CD8-positive, alpha-beta memory T cell (primary cell): Measurements from ENCODE around the gene ACHE. TPM values are rescaled to one million over a fixed set of nuclear protein-coding genes. Genes with fewer than 3 reads are reported as not detected.

Experiments used
- CTCF ChIA-PET: fragments of 350-600 bp; sonication (Branson Sonifier 250); formaldehyde crosslinking; loops from one replicate; lab custom pipeline; 2021; ENCODE audit warnings: antibody characterized with exemption; lab: Charles Lee
- POLR2A ChIA-PET: fragments of 350-600 bp; sonication (Branson Sonifier 250); formaldehyde crosslinking; loops from one replicate; lab custom pipeline; 2021; ENCODE audit warnings: antibody characterized with exemption; lab: Charles Lee
- DNase-seq, 5 donors: peaks; one replicate each; pipeline versions ENCODE4 v3.0.0 to v3.0.0-alpha.2; 2020 to 2022; ENCODE audit warnings: mixed read lengths in 1 of 5
- H3K27ac ChIP-seq: one replicate; pipeline ENCODE4 v1.7.0; 2013; ENCODE audit warnings: low read depth, mild to moderate bottlenecking, low read length, moderate library complexity
- H3K27me3 ChIP-seq: 2 replicates; pipeline ENCODE4 v1.7.0; 2013; ENCODE audit warnings: low read length, mild to moderate bottlenecking; ENCODE audit not compliant: insufficient read depth, poor library complexity, severe bottlenecking
- H3K36me3 ChIP-seq: 2 replicates; pipeline ENCODE4 v1.7.0; 2013; ENCODE audit warnings: mild to moderate bottlenecking, low read length, moderate library complexity; ENCODE audit not compliant: insufficient read depth
- H3K4me1 ChIP-seq: 2 replicates; pipeline ENCODE4 v1.7.0; 2013; ENCODE audit warnings: mild to moderate bottlenecking, low read length, moderate library complexity; ENCODE audit not compliant: insufficient read depth
- H3K4me3 ChIP-seq: 2 replicates; pipeline ENCODE4 v1.7.0; 2013; ENCODE audit warnings: mild to moderate bottlenecking, low read length
- H3K9me3 ChIP-seq: 2 replicates; pipeline ENCODE4 v1.7.0; 2013; ENCODE audit warnings: mild to moderate bottlenecking, low read length
- H3K27ac Mint-ChIP-seq, 8 donors: one replicate each; pipeline ENCODE4 v1.8.0; 2020 to 2021; ENCODE audit warnings: mixed read lengths in 8 of 8, mild to moderate bottlenecking in 6 of 8, inconsistent platforms in 3 of 8, moderate library complexity in 3 of 8
- H3K27me3 Mint-ChIP-seq, 2 donors: one replicate each; pipeline ENCODE4 v1.8.0; 2020 to 2021; ENCODE audit warnings: mixed read lengths in 2 of 2, mild to moderate bottlenecking in 1 of 2, moderate library complexity in 1 of 2
- H3K36me3 Mint-ChIP-seq, 3 donors: one replicate each; pipeline ENCODE4 v1.8.0; 2020 to 2021; ENCODE audit warnings: mixed read lengths in 3 of 3, inconsistent platforms in 1 of 3, mild to moderate bottlenecking in 1 of 3
- H3K4me1 Mint-ChIP-seq, 3 donors: one replicate each; pipeline ENCODE4 v1.8.0; 2020 to 2021; ENCODE audit warnings: mixed read lengths in 3 of 3, inconsistent platforms in 1 of 3, mild to moderate bottlenecking in 1 of 3
- H3K4me3 Mint-ChIP-seq, 7 donors: one replicate each; pipeline ENCODE4 v1.8.0; 2020 to 2021; ENCODE audit warnings: mixed read lengths in 7 of 7, mild to moderate bottlenecking in 6 of 7, moderate library complexity in 4 of 7, inconsistent platforms in 2 of 7
- H3K9me3 Mint-ChIP-seq, 5 donors: one replicate each; pipeline ENCODE4 v1.8.0; 2020 to 2022; ENCODE audit warnings: mixed read lengths in 5 of 5, mild to moderate bottlenecking in 3 of 5, moderate library complexity in 2 of 5, inconsistent platforms in 1 of 5
- polyA plus RNA-seq: library from polyadenylated mRNA; unstranded; fragments of 300-500 nt; fragmentation: Illumina TruSeq; gene quantifications from one replicate; pipeline ENCODE4 v1.2.3, GENCODE V29; 2021
- total RNA-seq, 2 experiments: library from RNA; stranded (reverse); gene quantifications; one replicate each; pipeline ENCODE4 v1.2.3, GENCODE V29; 2021

The ACHE gene
- total and polyA plus RNA-seq, 3 experiments from 2014 or later = 0.20 to 0.30 TPM; not detected in 1

DNA sequence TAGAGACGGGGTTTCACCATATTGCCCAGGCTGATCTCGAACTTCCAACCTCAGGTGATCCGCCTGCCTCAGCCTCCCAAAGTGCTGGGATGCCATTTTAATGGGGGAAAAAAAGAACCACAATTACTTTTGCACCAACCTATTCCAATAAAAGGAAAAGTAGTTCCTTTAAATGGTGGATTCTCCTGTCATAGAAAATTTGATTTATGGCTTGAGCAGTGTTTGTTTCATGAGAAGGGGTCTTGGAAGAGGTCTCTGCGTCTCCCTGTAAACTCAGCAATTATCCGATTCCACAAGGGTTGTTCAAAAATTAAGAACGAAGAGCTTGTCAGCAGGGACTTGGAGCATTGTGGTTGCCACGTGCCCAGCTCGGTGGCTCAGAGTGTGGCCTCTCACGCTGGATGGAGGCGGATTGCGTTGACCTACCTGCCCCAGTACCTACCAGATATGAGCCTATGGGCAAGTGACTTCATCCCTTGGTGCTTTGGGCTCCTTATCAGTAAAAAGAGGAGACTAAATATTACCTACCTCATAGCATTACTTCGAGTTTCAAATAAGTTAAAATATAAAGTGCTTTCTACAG, 31.3 kb downstream of the ACHE start:
- Mint-ChIP-seq H3K27ac (peak overlapping the region in 1 of 8 donors; percentile 82), H3K9me3 (no peaks in the 10 kb centered on the region), H3K4me3 (peak overlapping the region in 1 of 7 donors; percentile 37), H3K4me1 (peaks cover 4 to 23% (median 16%) of the 10 kb centered on the region in 3 donors), H3K27me3 (no peaks in the 10 kb centered on the region), H3K36me3 (peaks cover 13 to 60% (median 16%) of the 10 kb centered on the region in 3 donors)
- no peak for DNase-seq
- H3K27ac ChIP-seq = no peak overlapping the region
- ChIA-PET CTCF (no interaction called here), POLR2A (interaction anchor here (0.5 kb wide), 1 partner anchor 25 kb away, joined by 3 read pairs; the partner anchor contains the start of gene UFSP1)
- H3K36me3 ChIP-seq = peaks cover 12% of the 10 kb centered on the region
- H3K4me1 ChIP-seq = peaks cover 17% of the 10 kb centered on the region
- no peak overlapping the region for H3K4me3 ChIP-seq
- no peaks in the 10 kb centered on the region for H3K9me3 ChIP-seq
- H3K27me3 ChIP-seq = no peaks in the 10 kb centered on the region

GRCh38 chr7:100863406-100863950, 32.2 kb downstream of the ACHE start:
- Mint-ChIP-seq H3K27ac (peak overlapping the region in 1 of 8 donors; percentile 46), H3K36me3 (peaks cover 13 to 68% (median 16%) of the 10 kb centered on the region in 3 donors), H3K4me3 (no peak overlapping the region), H3K27me3 (no peaks in the 10 kb centered on the region), H3K4me1 (peaks cover 4 to 22% (median 16%) of the 10 kb centered on the region in 3 donors), H3K9me3 (no peaks in the 10 kb centered on the region)
- Histone ChIP-seq H3K27me3 (no peaks in the 10 kb centered on the region), H3K36me3 (peaks cover 12% of the 10 kb centered on the region), H3K9me3 (no peaks in the 10 kb centered on the region), H3K4me3 (no peak overlapping the region), H3K4me1 (peaks cover 17% of the 10 kb centered on the region), H3K27ac (no peak overlapping the region)
- ChIA-PET POLR2A (no interaction called here), CTCF (interaction anchor here (1.3 kb wide), 1 partner anchor 11 kb away, joined by 3 read pairs; the partner anchor contains the start of gene SLC12A9)
- no peak for DNase-seq

GRCh38 chr7:100861616-100861985, 34.1 kb downstream of the ACHE start:
- ChIA-PET CTCF (interaction anchor here (1.8 kb wide), 1 partner anchor 9 kb away, joined by 8 read pairs; the partner anchor contains the start of gene SLC12A9), POLR2A (interaction anchor here (0.6 kb wide), 1 partner anchor 12 kb away, joined by 3 read pairs; no protein-coding TSS in a partner anchor)
- H3K36me3 Mint-ChIP-seq = peaks cover 13 to 79% (median 21%) of the 10 kb centered on the region in 3 donors
- no peaks in the 10 kb centered on the region for H3K9me3 Mint-ChIP-seq
- H3K9me3 ChIP-seq = no peaks in the 10 kb centered on the region
- peaks cover 12% of the 10 kb centered on the region for H3K36me3 ChIP-seq
- no peaks in the 10 kb centered on the region for H3K27me3 ChIP-seq
- peaks cover 9% of the 10 kb centered on the region for H3K4me1 ChIP-seq
- DNase-seq = no peak
- H3K27me3 Mint-ChIP-seq = no peaks in the 10 kb centered on the region
- H3K4me1 Mint-ChIP-seq = peaks cover 2 to 6% (median 3%) of the 10 kb centered on the region in 3 donors
- H3K27ac ChIP-seq = no peak overlapping the region
- H3K27ac Mint-ChIP-seq = no peak overlapping the region
- H3K4me3 ChIP-seq = no peak overlapping the region
- H3K4me3 Mint-ChIP-seq = no peak overlapping the region

DNA sequence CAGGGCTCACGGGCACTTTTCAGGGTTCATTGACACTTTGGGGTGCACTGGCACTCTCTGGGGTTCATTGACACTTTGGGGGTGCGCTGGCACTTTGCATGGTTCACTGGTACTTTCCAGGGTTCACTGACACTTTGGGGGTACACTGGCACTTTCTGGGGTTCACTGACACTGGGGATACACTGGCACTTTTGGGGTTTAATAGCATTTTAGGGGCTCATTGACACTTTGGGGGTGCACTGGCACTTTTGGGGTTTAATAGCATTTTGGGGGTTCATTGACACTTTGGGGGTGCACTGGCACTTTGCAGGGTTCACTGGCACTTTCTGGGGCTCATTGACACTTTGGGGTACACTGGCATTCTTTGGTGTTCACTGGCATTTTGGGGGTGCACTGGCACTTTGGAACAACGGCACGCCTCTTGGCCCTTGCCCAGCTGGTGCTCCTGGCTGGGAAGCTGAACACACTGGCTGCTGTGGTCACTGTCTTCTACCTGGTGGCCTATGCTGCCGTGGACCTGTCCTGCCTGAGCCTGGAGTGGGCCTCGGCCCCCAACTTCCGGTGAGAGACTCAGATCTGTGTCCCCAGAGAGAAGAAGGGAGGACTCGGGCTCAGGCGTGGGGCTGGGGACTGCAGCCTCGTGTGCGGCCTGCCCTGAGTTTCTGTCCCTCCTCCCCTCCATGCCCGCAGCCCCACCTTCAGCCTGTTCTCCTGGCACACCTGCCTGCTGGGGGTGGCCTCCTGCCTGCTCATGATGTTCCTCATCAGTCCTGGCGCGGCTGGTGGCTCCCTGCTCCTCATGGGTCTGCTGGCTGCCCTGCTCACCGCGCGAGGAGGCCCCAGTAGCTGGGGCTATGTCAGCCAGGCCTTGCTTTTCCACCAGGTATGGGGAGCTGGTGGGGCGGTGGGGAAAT, 34.7 kb downstream of the ACHE start:
- Mint-ChIP-seq H3K36me3 (peaks cover 13 to 79% (median 21%) of the 10 kb centered on the region in 3 donors), H3K27ac (peak overlapping the region in 1 of 8 donors; percentile 67)
- POLR2A ChIA-PET = no interaction called here

GRCh38 chr7:100859856-100860255, 35.8 kb downstream of the ACHE start:
- Histone ChIP-seq H3K4me1 (no peaks in the 10 kb centered on the region), H3K4me3 (no peak overlapping the region), H3K27me3 (no peaks in the 10 kb centered on the region), H3K27ac (no peak overlapping the region), H3K36me3 (peaks cover 12% of the 10 kb centered on the region), H3K9me3 (no peaks in the 10 kb centered on the region)
- Mint-ChIP-seq H3K4me3 (no peak overlapping the region), H3K4me1 (peaks cover 5 to 12% (median 7%) of the 10 kb centered on the region in 3 donors), H3K36me3 (peaks cover 13 to 81% (median 21%) of the 10 kb centered on the region in 3 donors), H3K27ac (peak overlapping the region in 2 of 8 donors; percentile 32 to 67), H3K27me3 (no peaks in the 10 kb centered on the region), H3K9me3 (no peaks in the 10 kb centered on the region)
- no peak for DNase-seq
- POLR2A ChIA-PET = no interaction called here
- CTCF ChIA-PET = no interaction called here

More for the DNA sequence above, 34.7 kb downstream of the ACHE start:
- H3K4me3 ChIP-seq = no peak overlapping the region
- H3K9me3 ChIP-seq = no peaks in the 10 kb centered on the region
- DNase-seq = no peak
- CTCF ChIA-PET = interaction anchor here (1.8 kb wide), 1 partner anchor 9 kb away, joined by 8 read pairs; the partner anchor contains the start of gene SLC12A9
- no peak overlapping the region for H3K27ac ChIP-seq
- H3K27me3 Mint-ChIP-seq = no peaks in the 10 kb centered on the region
- peaks cover 12% of the 10 kb centered on the region for H3K36me3 ChIP-seq
- no peaks in the 10 kb centered on the region for H3K9me3 Mint-ChIP-seq
- no peaks in the 10 kb centered on the region for H3K27me3 ChIP-seq
- H3K4me3 Mint-ChIP-seq = no peak overlapping the region
- peaks cover under 1 to 4% (median 2%) of the 10 kb centered on the region in 3 donors for H3K4me1 Mint-ChIP-seq
- H3K4me1 ChIP-seq = peaks cover 4% of the 10 kb centered on the region

DNA sequence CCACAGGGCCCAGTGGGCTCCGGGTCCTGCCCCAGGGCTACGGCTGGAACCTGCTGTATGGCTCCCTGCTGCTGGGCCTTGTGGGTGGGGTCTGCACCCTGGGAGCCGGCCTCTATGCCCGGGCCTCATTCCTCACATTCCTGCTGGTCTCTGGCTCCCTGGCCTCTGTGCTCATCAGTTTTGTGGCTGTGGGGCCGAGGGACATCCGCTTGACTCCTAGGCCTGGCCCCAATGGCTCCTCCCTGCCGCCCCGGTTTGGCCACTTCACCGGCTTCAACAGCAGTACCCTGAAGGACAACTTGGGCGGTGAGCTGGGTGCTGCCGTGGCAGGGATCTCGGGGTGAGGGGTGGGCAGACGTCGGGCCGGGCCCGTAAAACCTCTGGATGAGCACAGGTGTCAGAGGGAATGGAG, 38.8 kb downstream of the ACHE start:
- Mint-ChIP-seq H3K36me3 (peaks cover 13 to 59% (median 18%) of the 10 kb centered on the region in 3 donors), H3K4me3 (no peak overlapping the region), H3K27ac (no peak overlapping the region), H3K27me3 (no peaks in the 10 kb centered on the region), H3K9me3 (no peaks in the 10 kb centered on the region), H3K4me1 (peaks cover 13 to 35% (median 19%) of the 10 kb centered on the region in 3 donors)
- H3K36me3 ChIP-seq = peaks cover 7% of the 10 kb centered on the region
- H3K4me3 ChIP-seq = no peak overlapping the region
- no peak overlapping the region for H3K27ac ChIP-seq
- H3K27me3 ChIP-seq = no peaks in the 10 kb centered on the region
- DNase-seq = no peak
- no peaks in the 10 kb centered on the region for H3K9me3 ChIP-seq
- POLR2A ChIA-PET = interaction anchor here (0.8 kb wide), 1 partner anchor 13 kb away, joined by 5 read pairs; no protein-coding TSS in a partner anchor
- CTCF ChIA-PET = interaction anchor here (1.2 kb wide), 1 partner anchor 152 kb away, joined by 3 read pairs; no protein-coding TSS in a partner anchor
- H3K4me1 ChIP-seq = peaks cover 12% of the 10 kb centered on the region

- H3K4me1 Mint-ChIP-seq = peaks cover 16 to 37% (median 21%) of the 10 kb centered on the region in 3 donors
- no peaks in the 10 kb centered on the region for H3K9me3 Mint-ChIP-seq
- no peaks in the 10 kb centered on the region for H3K27me3 ChIP-seq
- peaks cover 17% of the 10 kb centered on the region for H3K4me1 ChIP-seq
- H3K27me3 Mint-ChIP-seq = no peaks in the 10 kb centered on the region
- POLR2A ChIA-PET = no interaction called here
- CTCF ChIA-PET = no interaction called here
- DNase-seq = no peak
- peaks cover 8 to 45% (median 13%) of the 10 kb centered on the region in 3 donors for H3K36me3 Mint-ChIP-seq
- no peak overlapping the region for H3K4me3 ChIP-seq
- peak overlapping the region in 4 of 8 donors; percentile 73 to 88 (median 79) for H3K27ac Mint-ChIP-seq
- H3K9me3 ChIP-seq = no peaks in the 10 kb centered on the region
- H3K27ac ChIP-seq = no peak overlapping the region
- H3K36me3 ChIP-seq = peaks cover 7% of the 10 kb centered on the region
- peak overlapping the region in 1 of 7 donors; percentile 51 for H3K4me3 Mint-ChIP-seq
These were observed 40.2 kb downstream of the ACHE start for GRCh38 chr7:100855515-100855914.
